ENCODE results near the gene EFEMP2. TPM values are rescaled to one million over a fixed set of nuclear protein-coding genes. Genes with fewer than 3 reads are reported as not detected.
A peak's percentile ranks its signal among the peaks of the same experiment; 100 is the strongest.

The EFEMP2 gene
- total RNA-seq, 1 experiment from 2014 or later = 23.7 TPM

DNA sequence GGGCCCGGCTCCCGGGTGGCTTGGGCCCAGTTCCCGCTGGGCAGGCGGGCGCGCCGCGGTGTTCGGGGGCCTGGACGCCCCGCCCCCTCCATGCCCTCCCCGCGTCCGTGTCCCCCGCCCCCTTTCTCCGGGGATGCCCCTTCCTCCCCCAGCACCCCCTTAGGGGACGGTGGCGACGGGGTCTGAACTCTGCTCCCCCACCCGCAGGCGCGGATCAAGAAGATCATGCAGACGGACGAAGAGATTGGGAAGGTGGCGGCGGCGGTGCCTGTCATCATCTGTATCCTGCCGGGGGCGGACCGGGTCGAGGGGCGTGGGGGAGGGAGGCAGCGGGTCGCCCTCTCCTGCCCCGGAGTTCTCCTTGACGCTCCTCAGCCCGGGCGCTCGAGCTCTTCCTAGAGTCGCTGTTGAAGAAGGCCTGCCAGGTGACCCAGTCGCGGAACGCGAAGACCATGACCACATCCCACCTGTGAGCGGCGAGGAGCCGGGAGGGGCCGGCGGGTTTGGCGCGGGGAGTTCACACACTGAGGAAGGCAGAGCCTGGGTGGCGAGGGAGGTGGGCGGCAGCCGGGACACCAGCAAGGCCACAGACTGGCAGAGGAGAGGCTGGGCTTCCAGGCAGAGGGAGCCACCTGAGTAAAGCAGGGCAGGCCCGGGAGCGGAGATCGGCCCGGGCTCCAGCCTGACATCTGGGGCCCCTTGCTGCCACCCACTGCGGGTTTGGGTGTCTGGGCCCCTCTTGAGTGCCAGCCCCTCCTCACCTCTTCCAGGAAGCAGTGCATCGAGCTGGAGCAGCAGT lies 47.2 kb upstream of the EFEMP2 start:
- POLR2A ChIA-PET = no interaction called here
- Histone ChIP-seq H3K27me3 (ENCODE audit: control insufficient read depth, insufficient read depth, low read length) (no peaks in the 10 kb centered on the region), H3K9me3 (ENCODE audit: control insufficient read depth, insufficient read depth, low read depth, low read length) (no peaks in the 10 kb centered on the region), H3K36me3 (ENCODE audit: control insufficient read depth, insufficient read depth, low read length) (peaks cover 3% of the 10 kb centered on the region; the same call in 1 of the 2 replicates), H3K27ac (ENCODE audit: low read length) (peak overlapping the region; percentile 98), H3K4me1 (ENCODE audit: control insufficient read depth, insufficient read depth, low read length) (peaks cover 50% of the 10 kb centered on the region), H3K4me3 (ENCODE audit: low read depth in 2 of 2, low read length in 2 of 2) (peak overlapping the region; percentile 84 to 91)
- intact Hi-C loops (cut with micrococcal nuclease; ENCODE audit: unreplicated experiment) = no loop called here
- DNase-seq (ENCODE audit: low read depth, low spot score) (no peak), ATAC-seq (peak; percentile 27)
- CTCF ChIA-PET = no interaction called here
- no peak; the same call in 1 of the 2 replicates for TF ChIP-seq POLR2AphosphoS5 (IDR thresholded peaks at IDR 0.05; ENCODE audit: low read depth, low read length)
- TF ChIP-seq, protein P1, sequence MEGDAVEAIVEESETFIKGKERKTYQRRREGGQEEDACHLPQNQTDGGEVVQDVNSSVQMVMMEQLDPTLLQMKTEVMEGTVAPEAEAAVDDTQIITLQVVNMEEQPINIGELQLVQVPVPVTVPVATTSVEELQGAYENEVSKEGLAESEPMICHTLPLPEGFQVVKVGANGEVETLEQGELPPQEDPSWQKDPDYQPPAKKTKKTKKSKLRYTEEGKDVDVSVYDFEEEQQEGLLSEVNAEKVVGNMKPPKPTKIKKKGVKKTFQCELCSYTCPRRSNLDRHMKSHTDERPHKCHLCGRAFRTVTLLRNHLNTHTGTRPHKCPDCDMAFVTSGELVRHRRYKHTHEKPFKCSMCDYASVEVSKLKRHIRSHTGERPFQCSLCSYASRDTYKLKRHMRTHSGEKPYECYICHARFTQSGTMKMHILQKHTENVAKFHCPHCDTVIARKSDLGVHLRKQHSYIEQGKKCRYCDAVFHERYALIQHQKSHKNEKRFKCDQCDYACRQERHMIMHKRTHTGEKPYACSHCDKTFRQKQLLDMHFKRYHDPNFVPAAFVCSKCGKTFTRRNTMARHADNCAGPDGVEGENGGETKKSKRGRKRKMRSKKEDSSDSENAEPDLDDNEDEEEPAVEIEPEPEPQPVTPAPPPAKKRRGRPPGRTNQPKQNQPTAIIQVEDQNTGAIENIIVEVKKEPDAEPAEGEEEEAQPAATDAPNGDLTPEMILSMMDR (IDR thresholded peaks at IDR 0.05) = no peak
- TF ChIP-seq, protein P2, sequence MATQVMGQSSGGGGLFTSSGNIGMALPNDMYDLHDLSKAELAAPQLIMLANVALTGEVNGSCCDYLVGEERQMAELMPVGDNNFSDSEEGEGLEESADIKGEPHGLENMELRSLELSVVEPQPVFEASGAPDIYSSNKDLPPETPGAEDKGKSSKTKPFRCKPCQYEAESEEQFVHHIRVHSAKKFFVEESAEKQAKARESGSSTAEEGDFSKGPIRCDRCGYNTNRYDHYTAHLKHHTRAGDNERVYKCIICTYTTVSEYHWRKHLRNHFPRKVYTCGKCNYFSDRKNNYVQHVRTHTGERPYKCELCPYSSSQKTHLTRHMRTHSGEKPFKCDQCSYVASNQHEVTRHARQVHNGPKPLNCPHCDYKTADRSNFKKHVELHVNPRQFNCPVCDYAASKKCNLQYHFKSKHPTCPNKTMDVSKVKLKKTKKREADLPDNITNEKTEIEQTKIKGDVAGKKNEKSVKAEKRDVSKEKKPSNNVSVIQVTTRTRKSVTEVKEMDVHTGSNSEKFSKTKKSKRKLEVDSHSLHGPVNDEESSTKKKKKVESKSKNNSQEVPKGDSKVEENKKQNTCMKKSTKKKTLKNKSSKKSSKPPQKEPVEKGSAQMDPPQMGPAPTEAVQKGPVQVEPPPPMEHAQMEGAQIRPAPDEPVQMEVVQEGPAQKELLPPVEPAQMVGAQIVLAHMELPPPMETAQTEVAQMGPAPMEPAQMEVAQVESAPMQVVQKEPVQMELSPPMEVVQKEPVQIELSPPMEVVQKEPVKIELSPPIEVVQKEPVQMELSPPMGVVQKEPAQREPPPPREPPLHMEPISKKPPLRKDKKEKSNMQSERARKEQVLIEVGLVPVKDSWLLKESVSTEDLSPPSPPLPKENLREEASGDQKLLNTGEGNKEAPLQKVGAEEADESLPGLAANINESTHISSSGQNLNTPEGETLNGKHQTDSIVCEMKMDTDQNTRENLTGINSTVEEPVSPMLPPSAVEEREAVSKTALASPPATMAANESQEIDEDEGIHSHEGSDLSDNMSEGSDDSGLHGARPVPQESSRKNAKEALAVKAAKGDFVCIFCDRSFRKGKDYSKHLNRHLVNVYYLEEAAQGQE (IDR thresholded peaks at IDR 0.05; ENCODE audit: insufficient read depth in 1 of 2, low read depth in 2 of 2, low read length in 1 of 2) = no peak
- TF ChIP-seq TCF7L2 (IDR thresholded peaks at IDR 0.05; ENCODE audit: low read depth, low read length) = no peak
- no peak for TF ChIP-seq SIN3A (IDR thresholded peaks at IDR 0.05; ENCODE audit: borderline replicate concordance, insufficient read depth, low read depth, low read length)
- TSS peak; percentile 89 for BruUV-seq (replicated peaks)
- in situ Hi-C loops (cut with HindIII; ENCODE audit: low pct_unique_long_range_greater_than_20kb, low sequenced_read_pairs) = no loop called here

DNA sequence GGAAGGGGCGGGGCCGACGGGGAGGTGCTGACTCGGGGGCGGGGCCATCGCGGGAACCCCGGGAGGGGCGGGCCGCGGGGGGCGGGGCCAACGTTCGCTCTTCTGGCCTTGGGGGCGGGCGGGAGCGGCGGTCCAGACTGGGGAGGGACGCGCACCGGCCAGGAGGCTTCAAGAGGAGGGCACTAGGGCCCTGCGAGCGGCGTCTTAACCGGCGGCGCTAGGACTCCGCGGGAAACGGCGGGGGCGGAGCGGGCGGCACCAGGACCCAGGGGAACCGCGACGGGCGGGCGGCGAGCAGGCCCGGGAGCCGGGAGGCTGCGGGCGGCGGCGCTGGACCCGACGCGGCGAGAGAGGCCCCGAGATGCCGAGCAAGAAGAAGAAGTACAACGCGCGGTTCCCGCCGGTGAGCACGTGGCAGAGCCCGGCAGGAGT lies 46.6 kb upstream of the EFEMP2 start, which contains the start of gene DRAP1:
Gene DRAP1, plus strand, starts transcription at position 286 of the 432 bp plus-strand sequence. Its CDS starts 76 bp downstream, at position 362.
- Histone ChIP-seq H3K27me3 (ENCODE audit: control insufficient read depth, insufficient read depth, low read length) (no peaks in the 10 kb centered on the region), H3K9me3 (ENCODE audit: control insufficient read depth, insufficient read depth, low read depth, low read length) (no peaks in the 10 kb centered on the region), H3K27ac (ENCODE audit: low read length) (peak within 1 kb of the TSS; percentile 99), H3K4me1 (ENCODE audit: control insufficient read depth, insufficient read depth, low read length) (peaks cover 54% of the 10 kb centered on the region), H3K4me3 (ENCODE audit: low read depth in 2 of 2, low read length in 2 of 2) (peak within 1 kb of the TSS; percentile 91 to 97), H3K36me3 (ENCODE audit: control insufficient read depth, insufficient read depth, low read length) (peaks cover 3% of the 10 kb centered on the region; the same call in 1 of the 2 replicates)
- in situ Hi-C loops (cut with HindIII; ENCODE audit: low pct_unique_long_range_greater_than_20kb, low sequenced_read_pairs) = no loop called here
- intact Hi-C loops (cut with micrococcal nuclease; ENCODE audit: unreplicated experiment) = no loop called here
- POLR2A ChIA-PET = no interaction called here
- DNase-seq (ENCODE audit: low read depth, low spot score) (no peak), ATAC-seq (peak; percentile 75)
- TF ChIP-seq, protein P1 (IDR thresholded peaks at IDR 0.05) = no peak
- TF ChIP-seq, protein P2 (IDR thresholded peaks at IDR 0.05; ENCODE audit: insufficient read depth in 1 of 2, low read depth in 2 of 2, low read length in 1 of 2) = no peak; a peak in 1 of 4 replicates
- TF ChIP-seq TCF7L2 (IDR thresholded peaks at IDR 0.05; ENCODE audit: low read depth, low read length) (no peak), POLR2AphosphoS5 (IDR thresholded peaks at IDR 0.05; ENCODE audit: low read depth, low read length) (peak; percentile 83), SIN3A (IDR thresholded peaks at IDR 0.05; ENCODE audit: borderline replicate concordance, insufficient read depth, low read depth, low read length) (peak; percentile 96)
- CTCF ChIA-PET = no interaction called here
- BruUV-seq (replicated peaks) = no TSS peak

Data from Panc1 (cell line).